HL-60/S4 treated with phorbol 12-myristate 13-acetate at 8.2 ng/mL for 4 days and 3 days (cell line): Measurements from ENCODE around the gene SMURF1.

Experiments used
- in situ Hi-C: fragments of 300-500 bp; cut with MboI; formaldehyde crosslinking; loops from 2 replicates; pipeline ENCODE4 v1.15.0; 2022; ENCODE audit warnings: low sequenced_read_pairs

The SMURF1 gene

GRCh38 chr7:99141841-99142726, 1.8 kb downstream of the SMURF1 start:
- in situ Hi-C loops: no loop called here

GRCh38 chr7:99141334-99141733, 2.6 kb downstream of the SMURF1 start:
- in situ Hi-C loops: no loop called here

- in situ Hi-C loops: no loop called here
Measured at GRCh38 chr7:99140813-99141212, 3.1 kb downstream of the SMURF1 start.

- in situ Hi-C loops: no loop called here
Measured at GRCh38 chr7:99139036-99139435, 4.9 kb downstream of the SMURF1 start.

GRCh38 chr7:99137411-99138180, 6.3 kb downstream of the SMURF1 start:
- in situ Hi-C loops: no loop called here

- in situ Hi-C loops: no loop called here
Measured at GRCh38 chr7:99135938-99136337, 8.0 kb downstream of the SMURF1 start.

GRCh38 chr7:99133766-99134564, 9.9 kb downstream of the SMURF1 start:
- in situ Hi-C loops: no loop called here

GRCh38 chr7:99132595-99133321, 11.2 kb downstream of the SMURF1 start:
- in situ Hi-C loops: no loop called here

- in situ Hi-C loops: no loop called here
Measured at GRCh38 chr7:99131290-99131689, 12.6 kb downstream of the SMURF1 start.

- in situ Hi-C loops: no loop called here
Measured at GRCh38 chr7:99129536-99129935, 14.4 kb downstream of the SMURF1 start.

- in situ Hi-C loops: no loop called here
Measured at GRCh38 chr7:99129001-99129400, 14.9 kb downstream of the SMURF1 start.

- in situ Hi-C loops: no loop called here
Measured at GRCh38 chr7:99128076-99128950, 15.6 kb downstream of the SMURF1 start.

- in situ Hi-C loops: no loop called here
Measured at GRCh38 chr7:99127636-99128035, 16.3 kb downstream of the SMURF1 start.

GRCh38 chr7:99126921-99127553, 16.9 kb downstream of the SMURF1 start:
- in situ Hi-C loops: no loop called here

- in situ Hi-C loops: no loop called here
Measured at GRCh38 chr7:99125505-99125865, 18.4 kb downstream of the SMURF1 start.

GRCh38 chr7:99124751-99125504, 19.0 kb downstream of the SMURF1 start:
- in situ Hi-C loops: no loop called here

- in situ Hi-C loops: no loop called here
Measured at GRCh38 chr7:99124236-99124635, 19.7 kb downstream of the SMURF1 start.

GRCh38 chr7:99123571-99124033, 20.3 kb downstream of the SMURF1 start:
- in situ Hi-C loops: no loop called here
